ENCODE measurements around the gene BTNL3. TPM values are rescaled to one million over a fixed set of nuclear protein-coding genes. Genes with fewer than 3 reads are reported as not detected.

BTNL3 gene
- total and polyA plus RNA-seq, 2 donors (not counting 3 experiments of a cell fraction or from before 2014, with no cell fraction given) = not detected

DNA sequence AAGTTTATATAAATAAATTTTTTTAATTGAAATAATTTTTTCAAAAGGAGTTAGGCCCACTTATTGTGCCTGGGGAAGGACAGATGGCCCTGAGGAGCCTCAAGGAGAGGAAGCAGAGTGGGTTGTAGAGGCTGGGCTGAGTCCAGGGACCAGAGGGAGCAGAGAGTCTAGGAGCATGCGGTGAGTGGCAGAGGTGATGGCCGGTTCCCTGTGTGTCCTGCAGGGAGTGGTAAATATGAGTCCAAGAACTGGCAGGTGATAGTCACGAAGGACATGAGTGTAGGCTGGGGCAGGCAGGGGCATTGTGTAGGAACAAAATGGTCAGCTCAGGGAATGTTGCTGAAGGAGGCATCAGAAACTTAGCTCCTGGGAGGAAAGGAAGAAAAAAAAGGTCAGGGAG, 43.1 kb downstream of the BTNL3 start:
- Histone ChIP-seq H3K4me2 (ENCODE audit: insufficient read depth, low read length) (no peak overlapping the region), H3K36me3 (ENCODE audit: control insufficient read depth in 2 of 2, extremely low read depth in 1 of 2, insufficient read depth in 2 of 2, low read length in 2 of 2) (no peaks in the 10 kb centered on the region), H3K27ac (ENCODE audit: insufficient read depth, low read depth, low read length) (no peak overlapping the region), H3K4me1 (ENCODE audit: control insufficient read depth, extremely low read depth, insufficient read depth, low read length) (no peaks in the 10 kb centered on the region), H3K9me3 (replicated peaks; ENCODE audit: control insufficient read depth, insufficient read depth, low read length) (no peaks in the 10 kb centered on the region), H3K9me1 (replicated peaks; ENCODE audit: control insufficient read depth, extremely low read depth, insufficient read depth, low read length) (no peaks in the 10 kb centered on the region), H4K20me1 (replicated peaks; ENCODE audit: control insufficient read depth, extremely low read depth, insufficient read depth, low read length) (no peaks in the 10 kb centered on the region), H2AFZ (ENCODE audit: low read depth, low read length) (no peak overlapping the region), H3K27me3 (ENCODE audit: control insufficient read depth in 2 of 2, insufficient read depth in 2 of 2, low read length in 2 of 2) (no peaks in the 10 kb centered on the region), H3K79me2 (ENCODE audit: control insufficient read depth, insufficient read depth, low read length) (no peaks in the 10 kb centered on the region), H3K4me3 (replicated peaks in 1 of 3; ENCODE audit: insufficient read depth in 1 of 3, low read depth in 1 of 3, low read length in 3 of 3) (no peak overlapping the region), H3K9ac (replicated peaks; ENCODE audit: extremely low read depth, insufficient read depth, low read length) (no peak overlapping the region)
- TF ChIP-seq EZH2 (IDR thresholded peaks at IDR 0.05; ENCODE audit: borderline replicate concordance, low read depth, low read length, severe bottlenecking) (no peak), POLR2A (IDR thresholded peaks at IDR 0.05; ENCODE audit: low read depth, low read length) (no peak), POLR2AphosphoS5 (IDR thresholded peaks at IDR 0.05; ENCODE audit: insufficient read depth, low read depth, low read length) (no peak), FOS (IDR thresholded peaks at IDR 0.05; ENCODE audit: borderline replicate concordance, insufficient read depth, low read length) (no peak), MYC (IDR thresholded peaks at IDR 0.05; ENCODE audit: low read depth, low read length) (no peak), JUN (IDR thresholded peaks at IDR 0.05; ENCODE audit: borderline replicate concordance, insufficient read depth, insufficient read length, low read depth) (no peak), CTCF (IDR thresholded peaks at IDR 0.05; ENCODE audit: extremely low read depth in 1 of 2, insufficient read depth in 1 of 2, low read depth in 1 of 2, low read length in 2 of 2) (no peak), GATA2 (IDR thresholded peaks at IDR 0.05; ENCODE audit: insufficient read depth, insufficient read length, low read depth, low read length) (no peak)
- TF ChIP-seq, protein P1, sequence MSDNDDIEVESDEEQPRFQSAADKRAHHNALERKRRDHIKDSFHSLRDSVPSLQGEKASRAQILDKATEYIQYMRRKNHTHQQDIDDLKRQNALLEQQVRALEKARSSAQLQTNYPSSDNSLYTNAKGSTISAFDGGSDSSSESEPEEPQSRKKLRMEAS (IDR thresholded peaks at IDR 0.05; ENCODE audit: insufficient read depth, insufficient read length) = no peak
- intact Hi-C loops (cut with micrococcal nuclease) (no loop called here), dilution Hi-C loops (cut with MboI; ENCODE audit: extremely low pct_ligation_motif_present, low sequenced_read_pairs) (no loop called here)
- no peak for DNase-seq (ENCODE audit: low read depth, low spot score)
- no TSS peak for BruUV-seq (replicated peaks)
- ChIA-PET POLR2A (no interaction called here), CTCF (no interaction called here)
- FAIRE-seq = no peak
